Endothelial cell (in vitro differentiated cells): ENCODE data around the gene AKAP17A. TPM values are rescaled to one million over a fixed set of nuclear protein-coding genes. Genes with fewer than 3 reads are reported as not detected.

Source experiments
- DNase-seq: peaks from one replicate; pipeline ENCODE4 v3.0.0; 2021; ENCODE audit warnings: low spot score
- H3K27ac Mint-ChIP-seq: one replicate; pipeline ENCODE4 v1.8.0; 2021; ENCODE audit warnings: mixed read lengths, inconsistent platforms; ENCODE audit not compliant: unreplicated experiment
- H3K27me3 Mint-ChIP-seq: one replicate; pipeline ENCODE4 v1.8.0; 2021; ENCODE audit warnings: mild to moderate bottlenecking, moderate library complexity, mixed read lengths, inconsistent platforms; ENCODE audit not compliant: unreplicated experiment
- H3K36me3 Mint-ChIP-seq: one replicate; pipeline ENCODE4 v1.8.0; 2021; ENCODE audit warnings: mild to moderate bottlenecking, low read depth, mixed read lengths, inconsistent platforms; ENCODE audit not compliant: unreplicated experiment
- H3K4me1 Mint-ChIP-seq: one replicate; pipeline ENCODE4 v1.8.0; 2021; ENCODE audit warnings: mild to moderate bottlenecking, mixed read lengths, inconsistent platforms; ENCODE audit not compliant: unreplicated experiment
- H3K4me3 Mint-ChIP-seq: one replicate; pipeline ENCODE4 v1.8.0; 2021; ENCODE audit warnings: mild to moderate bottlenecking, mixed read lengths, inconsistent platforms; ENCODE audit not compliant: unreplicated experiment
- H3K9me3 Mint-ChIP-seq: one replicate; pipeline ENCODE4 v1.8.0; 2021; ENCODE audit warnings: mixed read lengths, inconsistent platforms; ENCODE audit not compliant: unreplicated experiment
- total RNA-seq: library from RNA; stranded (reverse); fragmentation: NEBNext Ultra II Directional; extraction: Animal tissue kit (Norgen Biotek cat#: 25700); gene quantifications from one replicate; pipeline ENCODE4 v1.2.1, GENCODE V29; 2021; ENCODE audit not compliant: unreplicated experiment
- TF ChIP-seq, protein P1 (sequence below): fragments of 200-600 bp; sonication (generic); IDR thresholded peaks from one replicate; pipeline ENCODE4 v1.5.0; 2021; ENCODE audit warnings: antibody characterized with exemption; ENCODE audit not compliant: unreplicated experiment

AKAP17A gene
- total RNA-seq, 1 donor from 2014 or later = 25.9 TPM

DNA sequence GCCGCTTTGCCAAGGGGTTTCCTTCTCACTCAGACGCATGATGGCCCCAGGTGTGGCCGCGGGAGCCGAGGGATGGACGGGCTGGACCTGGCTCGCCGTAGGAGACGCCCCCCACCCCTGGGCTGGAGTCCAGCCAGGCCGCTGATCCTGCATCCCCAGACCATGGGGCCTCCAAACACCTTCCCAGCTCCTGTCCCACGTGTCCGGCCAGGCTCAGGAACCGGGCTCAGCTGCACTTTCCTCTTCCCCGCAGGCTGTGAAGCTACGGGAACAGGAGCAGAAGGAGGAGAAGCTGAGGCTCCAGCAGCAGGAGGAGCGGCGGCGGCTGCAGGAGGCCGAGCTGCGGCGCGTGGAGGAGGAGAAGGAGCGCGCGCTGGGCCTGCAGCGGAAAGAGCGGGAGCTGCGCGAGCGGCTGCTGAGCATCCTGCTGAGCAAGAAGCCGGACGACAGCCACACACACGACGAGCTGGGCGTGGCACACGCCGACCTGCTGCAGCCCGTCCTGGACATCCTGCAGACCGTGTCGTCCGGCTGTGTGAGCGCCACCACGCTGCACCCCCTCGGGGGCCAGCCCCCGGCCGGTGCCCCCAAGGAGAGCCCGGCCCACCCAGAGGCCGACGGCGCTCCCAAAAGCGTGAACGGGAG is 9.1 kb downstream of the AKAP17A start:
- H3K27me3 Mint-ChIP-seq = peaks cover 16% of the 10 kb centered on the region
- no peak for DNase-seq
- H3K4me1 Mint-ChIP-seq = no peaks in the 10 kb centered on the region
- H3K4me3 Mint-ChIP-seq = no peak overlapping the region
- H3K36me3 Mint-ChIP-seq = peaks cover 34% of the 10 kb centered on the region
- TF ChIP-seq, protein P1, sequence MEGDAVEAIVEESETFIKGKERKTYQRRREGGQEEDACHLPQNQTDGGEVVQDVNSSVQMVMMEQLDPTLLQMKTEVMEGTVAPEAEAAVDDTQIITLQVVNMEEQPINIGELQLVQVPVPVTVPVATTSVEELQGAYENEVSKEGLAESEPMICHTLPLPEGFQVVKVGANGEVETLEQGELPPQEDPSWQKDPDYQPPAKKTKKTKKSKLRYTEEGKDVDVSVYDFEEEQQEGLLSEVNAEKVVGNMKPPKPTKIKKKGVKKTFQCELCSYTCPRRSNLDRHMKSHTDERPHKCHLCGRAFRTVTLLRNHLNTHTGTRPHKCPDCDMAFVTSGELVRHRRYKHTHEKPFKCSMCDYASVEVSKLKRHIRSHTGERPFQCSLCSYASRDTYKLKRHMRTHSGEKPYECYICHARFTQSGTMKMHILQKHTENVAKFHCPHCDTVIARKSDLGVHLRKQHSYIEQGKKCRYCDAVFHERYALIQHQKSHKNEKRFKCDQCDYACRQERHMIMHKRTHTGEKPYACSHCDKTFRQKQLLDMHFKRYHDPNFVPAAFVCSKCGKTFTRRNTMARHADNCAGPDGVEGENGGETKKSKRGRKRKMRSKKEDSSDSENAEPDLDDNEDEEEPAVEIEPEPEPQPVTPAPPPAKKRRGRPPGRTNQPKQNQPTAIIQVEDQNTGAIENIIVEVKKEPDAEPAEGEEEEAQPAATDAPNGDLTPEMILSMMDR = no peak
- peaks cover 9% of the 10 kb centered on the region for H3K9me3 Mint-ChIP-seq
- H3K27ac Mint-ChIP-seq = no peak overlapping the region

DNA sequence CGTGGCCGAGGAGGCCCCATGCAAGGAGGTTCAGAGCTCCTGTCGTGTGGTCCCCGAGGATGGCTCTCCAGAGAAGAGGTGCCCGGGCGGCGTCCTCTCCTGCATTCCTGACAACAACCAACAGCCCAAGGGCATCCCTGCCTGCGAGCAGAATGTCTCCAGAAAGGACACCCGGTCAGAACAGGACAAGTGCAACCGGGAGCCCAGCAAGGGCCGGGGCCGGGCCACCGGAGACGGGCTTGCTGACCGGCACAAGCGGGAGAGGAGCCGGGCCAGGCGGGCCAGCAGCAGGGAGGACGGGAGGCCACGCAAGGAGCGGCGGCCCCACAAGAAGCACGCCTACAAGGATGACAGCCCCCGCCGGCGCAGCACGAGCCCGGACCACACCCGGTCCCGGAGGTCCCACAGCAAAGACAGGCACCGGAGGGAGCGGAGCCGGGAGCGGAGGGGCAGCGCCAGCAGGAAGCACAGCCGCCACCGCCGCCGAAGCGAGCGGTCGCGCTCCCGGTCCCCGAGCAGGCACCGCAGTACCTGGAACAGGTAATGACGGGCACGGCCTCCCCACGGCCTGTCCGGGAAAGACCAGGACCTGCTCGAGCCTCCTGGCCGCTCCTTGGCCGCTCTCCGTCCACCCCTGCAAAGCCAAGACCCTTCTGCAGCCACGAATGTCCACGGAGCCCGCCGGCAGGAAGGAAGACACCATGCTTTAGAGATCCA is 9.8 kb downstream of the AKAP17A start:
- Mint-ChIP-seq H3K9me3 (peaks cover 9% of the 10 kb centered on the region), H3K27ac (no peak overlapping the region), H3K4me3 (no peak overlapping the region), H3K4me1 (no peaks in the 10 kb centered on the region), H3K27me3 (peaks cover 16% of the 10 kb centered on the region), H3K36me3 (peaks cover 27% of the 10 kb centered on the region)
- no peak for DNase-seq
- TF ChIP-seq, protein P1 = no peak

DNA sequence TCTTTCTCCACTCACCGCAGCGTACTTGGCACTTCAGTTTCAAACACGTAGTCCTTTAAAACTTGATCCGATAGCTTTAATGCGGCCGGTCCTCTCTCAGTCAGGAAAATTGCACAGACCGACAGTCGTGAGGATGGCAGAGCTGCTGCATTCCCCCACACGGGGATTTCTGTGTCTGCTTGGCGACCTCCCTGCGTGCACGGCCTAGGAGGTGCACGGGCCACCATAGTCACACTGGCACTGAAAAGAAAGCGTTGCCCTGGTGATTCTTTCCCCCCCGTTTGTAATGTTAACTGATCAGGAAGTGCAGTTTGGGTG is 10.3 kb downstream of the AKAP17A start:
- peaks cover 25% of the 10 kb centered on the region for H3K36me3 Mint-ChIP-seq
- H3K4me3 Mint-ChIP-seq = no peak overlapping the region
- no peaks in the 10 kb centered on the region for H3K4me1 Mint-ChIP-seq
- peaks cover 16% of the 10 kb centered on the region for H3K27me3 Mint-ChIP-seq
- H3K27ac Mint-ChIP-seq = no peak overlapping the region
- H3K9me3 Mint-ChIP-seq = peaks cover 9% of the 10 kb centered on the region
- TF ChIP-seq, protein P1 = no peak
- DNase-seq = no peak

DNA sequence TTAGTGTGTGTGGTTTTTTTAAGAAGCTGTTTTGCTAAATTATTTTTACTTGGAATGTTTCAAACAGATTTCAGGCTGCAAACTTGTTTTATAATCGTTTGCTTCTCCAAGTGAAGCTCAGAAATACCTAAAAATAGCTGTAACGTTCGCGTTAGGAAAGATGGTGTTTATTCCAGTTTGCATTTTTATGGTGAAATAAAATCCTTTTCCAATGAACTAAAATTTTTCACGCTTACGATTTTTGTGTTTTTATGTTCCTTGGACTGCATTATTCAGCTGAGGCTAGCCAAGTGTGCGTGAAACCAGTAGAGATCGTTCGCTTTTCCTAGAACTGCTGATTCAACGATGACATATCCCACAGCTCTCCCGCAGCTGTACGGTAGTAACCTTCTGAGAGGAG is 10.9 kb downstream of the AKAP17A start:
- H3K36me3 Mint-ChIP-seq = peaks cover 21% of the 10 kb centered on the region
- peaks cover 9% of the 10 kb centered on the region for H3K9me3 Mint-ChIP-seq
- H3K4me1 Mint-ChIP-seq = no peaks in the 10 kb centered on the region
- no peak for DNase-seq
- no peak overlapping the region for H3K4me3 Mint-ChIP-seq
- peaks cover 16% of the 10 kb centered on the region for H3K27me3 Mint-ChIP-seq
- TF ChIP-seq, protein P1 = no peak
- no peak overlapping the region for H3K27ac Mint-ChIP-seq

DNA sequence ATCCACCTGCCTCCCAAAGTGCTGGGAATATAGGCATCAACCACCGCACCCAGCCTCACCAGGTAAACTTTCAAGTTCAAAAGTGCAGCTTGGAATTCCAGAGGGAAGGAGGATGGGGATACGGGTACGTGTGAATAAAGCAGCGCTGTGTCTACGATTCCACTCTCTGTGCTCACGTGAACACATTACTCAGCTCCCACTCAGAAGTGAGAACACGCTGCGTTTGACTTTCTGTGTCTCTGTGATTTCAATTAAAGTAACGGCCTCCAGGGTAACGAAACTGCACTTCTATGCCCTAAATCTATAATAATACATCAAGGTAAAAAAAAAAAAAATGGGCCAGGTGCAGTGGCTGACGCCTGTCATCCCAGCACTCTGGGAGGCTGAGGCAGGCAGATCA is 15.1 kb downstream of the AKAP17A start:
- no peak overlapping the region for H3K4me3 Mint-ChIP-seq
- no peaks in the 10 kb centered on the region for H3K4me1 Mint-ChIP-seq
- peaks cover 9% of the 10 kb centered on the region for H3K9me3 Mint-ChIP-seq
- no peak overlapping the region for H3K27ac Mint-ChIP-seq
- no peak for DNase-seq
- TF ChIP-seq, protein P1 = no peak
- H3K36me3 Mint-ChIP-seq = peaks cover 15% of the 10 kb centered on the region
- peaks cover 25% of the 10 kb centered on the region for H3K27me3 Mint-ChIP-seq
